GM21515 (cell line): ENCODE measurements around the gene B3GNT3.

Source experiments
- ATAC-seq: cut with Tn5 transposase; IDR thresholded peaks from one replicate; pipeline ENCODE4 v1.9.1; 2021; ENCODE audit not compliant: unreplicated experiment

B3GNT3 gene

GRCh38 chr19:17859533-17860330, 64.8 kb downstream of the B3GNT3 start, which contains the start of gene RPL18A:
Gene RPL18A (plus strand): TSS chr19:17859910. CDS start chr19:17859957, 47 bp downstream.
- peak; percentile 88 for ATAC-seq

- ATAC-seq: no peak
These were observed 65.5 kb downstream of the B3GNT3 start for GRCh38 chr19:17860331-17860992.

GRCh38 chr19:17860993-17861360, 66.0 kb downstream of the B3GNT3 start:
- ATAC-seq: no peak

GRCh38 chr19:17861542-17862402, 66.8 kb downstream of the B3GNT3 start:
- no peak for ATAC-seq

- ATAC-seq: no peak
These were observed 68.0 kb downstream of the B3GNT3 start for GRCh38 chr19:17862711-17863519.
